K562 (cell line): ENCODE measurements around the gene ZKSCAN3. TPM values are rescaled to one million over a fixed set of nuclear protein-coding genes. Genes with fewer than 3 reads are reported as not detected.
A peak's percentile ranks its signal among the peaks of the same experiment; 100 is the strongest.

Experiments
- ATF7 ChIP-seq: fragments of 450-650 bp; IDR thresholded peaks from 2 replicates; pipeline ENCODE4 v1.7.1; 2014; ENCODE audit warnings: mild to moderate bottlenecking, moderate library complexity
- ETV1 ChIP-seq: fragments of 450-650 bp; conservative IDR thresholded peaks from 2 replicates; pipeline ENCODE4 v1.6.1; 2016; ENCODE audit warnings: missing genetic modification characterization, control low read depth, low read depth, missing compliant biosample characterization
- IFI16 ChIP-seq: fragments of 250-450 bp; sonication (Bioruptor Pico); IDR thresholded peaks from 2 replicates; pipeline ENCODE4 v2.1.2; 2022; ENCODE audit warnings: mild to moderate bottlenecking, inconsistent platforms
- MCM5 ChIP-seq: fragments of 450-650 bp; IDR thresholded peaks from 2 replicates; pipeline ENCODE4 v1.6.1; 2016; ENCODE audit warnings: low read depth
- RBM15 ChIP-seq: fragments of 200-400 bp; formaldehyde crosslinking; IDR thresholded peaks from 2 replicates; pipeline ENCODE4 v1.6.1; 2018; ENCODE audit warnings: mild to moderate bottlenecking, low read length, moderate library complexity; ENCODE audit not compliant: insufficient read depth
- RCOR1 ChIP-seq, 2 experiments: IDR thresholded peaks; 2 replicates each; pipeline ENCODE4 v1.6.1; 2012; ENCODE audit warnings: low read depth in 2 of 2, low read length in 2 of 2, borderline replicate concordance in 1 of 2, improper control_type of control experiment in 1 of 2
- RFX5 ChIP-seq: IDR thresholded peaks from 2 replicates; pipeline ENCODE4 v1.6.1; 2011; ENCODE audit warnings: low read depth, mild to moderate bottlenecking, improper control_type of control experiment, low read length
- SMAD1 ChIP-seq: fragments of 150-350 bp; IDR thresholded peaks from 2 replicates; pipeline ENCODE4 v1.6.1; 2014; ENCODE audit warnings: low read length, low read depth; ENCODE audit not compliant: partially characterized antibody
- SMARCC2 ChIP-seq: fragments of 450-650 bp; IDR thresholded peaks from 2 replicates; pipeline ENCODE4 v1.6.1; 2017; ENCODE audit warnings: antibody characterized with exemption, moderate library complexity, mild to moderate bottlenecking, low read depth
- SRSF9 ChIP-seq: fragments of 200-400 bp; formaldehyde crosslinking; IDR thresholded peaks from 2 replicates; pipeline ENCODE4 v1.6.1; 2017; ENCODE audit warnings: low read depth, low read length, borderline replicate concordance
- SUPT5H ChIP-seq: fragments of 450-650 bp; IDR thresholded peaks from 2 replicates; pipeline ENCODE4 v1.6.1; 2016
- TAL1 ChIP-seq: fragments of 450-650 bp; IDR thresholded peaks from 2 replicates; pipeline ENCODE4 v1.6.1; 2016; ENCODE audit warnings: mild to moderate bottlenecking
- TEAD1 ChIP-seq, 2 experiments: fragments of 450-650 bp in 1 of 2; sonication (generic) in 1 of 2; formaldehyde crosslinking; IDR thresholded peaks; 2 replicates each; pipeline versions ENCODE4 v1.4.0 to v1.8.0; 2020 to 2022; ENCODE audit warnings: mild to moderate bottlenecking in 2 of 2, missing genetic modification reagents in 1 of 2
- XRCC4 ChIP-seq: IDR thresholded peaks from one replicate; pipeline ENCODE4 v1.6.1; 2011; ENCODE audit not compliant: insufficient read depth, insufficient read length; ENCODE audit errors: extremely low read depth
- ZNF668 ChIP-seq: fragments of 250-450 bp; sonication (Bioruptor Pico); IDR thresholded peaks from 2 replicates; pipeline ENCODE4 v1.8.0; 2022; ENCODE audit warnings: mild to moderate bottlenecking, inconsistent platforms
- ZSCAN32 ChIP-seq: fragments of 450-650 bp; formaldehyde crosslinking; IDR thresholded peaks from 2 replicates; pipeline ENCODE4 v1.4.0; 2020; ENCODE audit warnings: mild to moderate bottlenecking, moderate library complexity
- polyA plus RNA-seq, 8 experiments: library from polyadenylated mRNA; depleted of rRNA in 4 of 8; stranded (reverse) in 5 of 8; unstranded in 3 of 8; fragments of >200 nt; fragmentation: Nextera tagmentation in 2 of 8; fragmentation: Illumina TruSeq in 1 of 8; extraction: Ambion mirVana in 2 of 8; extraction: Trizol in 1 of 8; gene quantifications; 2 replicates each; pipeline versions ENCODE4 v1.2.1 to v1.2.3, GENCODE V29; 2011 to 2014; ENCODE audit warnings: inconsistent platforms in 1 of 8, missing spikeins in 1 of 8
- total RNA-seq, 7 experiments: library from RNA; depleted of rRNA in 6 of 7; stranded (reverse); fragments of >200 nt in 6 of 7; fragmentation: Illumina TruSeq in 2 of 7; extraction: Trizol in 2 of 7; gene quantifications; 2 replicates each; pipeline versions ENCODE4 v1.2.1 to v1.2.3, GENCODE V29; 2011 to 2021; ENCODE audit warnings: low replicate concordance in 1 of 7
- TF ChIP-seq, protein P1 (sequence below): IDR thresholded peaks from 2 replicates; pipeline ENCODE4 v1.6.1; 2014; ENCODE audit warnings: antibody characterized with exemption
- TF ChIP-seq, protein P2 (sequence below), 2 experiments: IDR thresholded peaks in 1 of 2; conservative IDR thresholded peaks in 1 of 2; 2 replicates each; pipeline ENCODE4 v1.6.1; 2016; ENCODE audit warnings: low read depth in 2 of 2, mild to moderate bottlenecking in 1 of 2, missing compliant biosample characterization in 1 of 2, missing genetic modification characterization in 1 of 2, moderate library complexity in 1 of 2
- TF ChIP-seq, protein P3 (sequence below): sonication (generic); formaldehyde crosslinking; IDR thresholded peaks from 2 replicates; pipeline ENCODE4 v1.8.1; 2022; ENCODE audit warnings: missing genetic modification reagents
- TF ChIP-seq, protein P4 (sequence below): fragments of 250-450 bp; sonication (Bioruptor Pico); IDR thresholded peaks from 2 replicates; pipeline ENCODE4 v1.8.0; 2021; ENCODE audit warnings: borderline replicate concordance, mild to moderate bottlenecking, moderate library complexity; ENCODE audit not compliant: poor library complexity, severe bottlenecking

Gene ZKSCAN3
- total and polyA plus RNA-seq, 9 of the 15 experiments (the other 6 are each of a cell fraction or from before 2014, with no cell fraction given) = 3.0 to 12.4 (median 10.2) TPM

DNA sequence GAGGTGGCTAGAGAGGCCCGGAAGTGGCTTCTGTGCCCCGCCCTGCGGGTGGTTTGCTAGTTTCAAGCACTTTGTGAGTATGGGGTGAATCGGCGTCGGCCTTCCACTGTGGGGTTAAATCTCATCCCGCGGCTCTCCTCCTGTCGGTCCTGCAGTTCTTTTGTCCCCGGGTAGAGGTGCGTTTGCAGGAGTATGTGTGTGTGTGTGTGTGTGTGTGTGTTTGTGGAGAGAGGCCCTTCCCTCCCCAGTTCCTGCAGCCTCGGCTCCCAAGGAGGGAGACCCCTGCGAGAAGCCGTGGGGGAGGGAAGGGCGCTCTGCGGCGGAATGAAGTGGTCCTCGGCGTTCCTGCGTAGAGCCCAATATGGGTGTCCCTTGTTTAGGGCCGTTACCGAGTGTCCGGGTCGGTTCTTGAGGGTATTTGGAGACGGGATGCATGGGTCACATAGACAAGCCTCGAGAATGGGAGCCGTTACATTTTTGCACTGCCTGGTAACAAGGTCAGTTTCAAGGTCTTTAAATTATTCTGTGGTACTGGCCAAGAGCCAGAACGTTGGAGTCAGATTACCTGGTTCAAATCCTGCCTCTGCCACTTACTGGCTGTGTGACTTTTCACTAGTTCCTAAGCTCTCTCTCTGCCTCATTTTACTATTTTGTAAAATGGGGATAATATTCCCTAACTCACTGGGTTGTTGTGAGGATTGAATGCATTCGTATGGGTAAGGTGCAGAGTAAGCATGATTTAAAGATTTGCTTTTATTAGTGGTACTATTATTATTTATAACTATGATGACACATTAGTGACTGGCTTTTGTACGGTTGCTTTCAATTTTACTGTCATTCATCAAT, at the start of gene ZKSCAN3 (continued):
- TF ChIP-seq, protein P1, sequence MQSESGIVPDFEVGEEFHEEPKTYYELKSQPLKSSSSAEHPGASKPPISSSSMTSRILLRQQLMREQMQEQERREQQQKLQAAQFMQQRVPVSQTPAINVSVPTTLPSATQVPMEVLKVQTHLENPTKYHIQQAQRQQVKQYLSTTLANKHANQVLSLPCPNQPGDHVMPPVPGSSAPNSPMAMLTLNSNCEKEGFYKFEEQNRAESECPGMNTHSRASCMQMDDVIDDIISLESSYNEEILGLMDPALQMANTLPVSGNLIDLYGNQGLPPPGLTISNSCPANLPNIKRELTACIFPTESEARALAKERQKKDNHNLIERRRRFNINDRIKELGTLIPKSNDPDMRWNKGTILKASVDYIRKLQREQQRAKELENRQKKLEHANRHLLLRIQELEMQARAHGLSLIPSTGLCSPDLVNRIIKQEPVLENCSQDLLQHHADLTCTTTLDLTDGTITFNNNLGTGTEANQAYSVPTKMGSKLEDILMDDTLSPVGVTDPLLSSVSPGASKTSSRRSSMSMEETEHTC = no peak
- peak; percentile 98 for TF ChIP-seq SUPT5H
- TF ChIP-seq XRCC4 = no peak
- TF ChIP-seq, protein P2, sequence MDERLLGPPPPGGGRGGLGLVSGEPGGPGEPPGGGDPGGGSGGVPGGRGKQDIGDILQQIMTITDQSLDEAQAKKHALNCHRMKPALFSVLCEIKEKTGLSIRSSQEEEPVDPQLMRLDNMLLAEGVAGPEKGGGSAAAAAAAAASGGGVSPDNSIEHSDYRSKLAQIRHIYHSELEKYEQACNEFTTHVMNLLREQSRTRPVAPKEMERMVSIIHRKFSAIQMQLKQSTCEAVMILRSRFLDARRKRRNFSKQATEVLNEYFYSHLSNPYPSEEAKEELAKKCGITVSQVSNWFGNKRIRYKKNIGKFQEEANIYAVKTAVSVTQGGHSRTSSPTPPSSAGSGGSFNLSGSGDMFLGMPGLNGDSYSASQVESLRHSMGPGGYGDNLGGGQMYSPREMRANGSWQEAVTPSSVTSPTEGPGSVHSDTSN (CRISPR knock-in tag; IDR thresholded peaks at IDR 0.05; ENCODE audit: low read depth) = no peak
- TF ChIP-seq, protein P2 (tag; conservative IDR thresholded peaks at IDR 0.05; ENCODE audit: low read depth) = no peak
- peak in 1 of 2 experiments; percentile 84; a peak in 1 of 4 replicates for TF ChIP-seq RCOR1 (IDR thresholded peaks at IDR 0.05; ENCODE audit: borderline replicate concordance in 1 of 2, low read depth in 2 of 2, low read length in 2 of 2)
- TF ChIP-seq, protein P3, sequence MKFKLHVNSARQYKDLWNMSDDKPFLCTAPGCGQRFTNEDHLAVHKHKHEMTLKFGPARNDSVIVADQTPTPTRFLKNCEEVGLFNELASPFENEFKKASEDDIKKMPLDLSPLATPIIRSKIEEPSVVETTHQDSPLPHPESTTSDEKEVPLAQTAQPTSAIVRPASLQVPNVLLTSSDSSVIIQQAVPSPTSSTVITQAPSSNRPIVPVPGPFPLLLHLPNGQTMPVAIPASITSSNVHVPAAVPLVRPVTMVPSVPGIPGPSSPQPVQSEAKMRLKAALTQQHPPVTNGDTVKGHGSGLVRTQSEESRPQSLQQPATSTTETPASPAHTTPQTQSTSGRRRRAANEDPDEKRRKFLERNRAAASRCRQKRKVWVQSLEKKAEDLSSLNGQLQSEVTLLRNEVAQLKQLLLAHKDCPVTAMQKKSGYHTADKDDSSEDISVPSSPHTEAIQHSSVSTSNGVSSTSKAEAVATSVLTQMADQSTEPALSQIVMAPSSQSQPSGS (CRISPR knock-in tag) = no peak
- peak; percentile 82 for TF ChIP-seq SMAD1
- TF ChIP-seq TAL1 = peak; percentile 36; the same call in 1 of the 2 replicates
- TF ChIP-seq, protein P4, sequence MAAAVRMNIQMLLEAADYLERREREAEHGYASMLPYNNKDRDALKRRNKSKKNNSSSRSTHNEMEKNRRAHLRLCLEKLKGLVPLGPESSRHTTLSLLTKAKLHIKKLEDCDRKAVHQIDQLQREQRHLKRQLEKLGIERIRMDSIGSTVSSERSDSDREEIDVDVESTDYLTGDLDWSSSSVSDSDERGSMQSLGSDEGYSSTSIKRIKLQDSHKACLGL = no peak
- no peak for TF ChIP-seq IFI16
- TF ChIP-seq ETV1 (tag) = peak; percentile 99
- no peak for TF ChIP-seq MCM5
- no peak for TF ChIP-seq RBM15
- TF ChIP-seq TEAD1 (CRISPR knock-in tag; IDR thresholded peaks at IDR 0.05) = peak in 1 of 2 experiments; percentile 96; a peak in 2 of 4 replicates
- peak; percentile 83 for TF ChIP-seq ATF7
- TF ChIP-seq ZSCAN32 (CRISPR knock-in tag) = no peak; the same call in 1 of the 2 replicates
- TF ChIP-seq RFX5 = no peak
- no peak for TF ChIP-seq SRSF9
- TF ChIP-seq SMARCC2 = no peak; the same call in 1 of the 2 replicates
- no peak for TF ChIP-seq ZNF668 (CRISPR knock-in tag)
